HG02763 (cell line): ENCODE measurements around the gene PANX2.
"Not testable (repeated sequence)": the region's sequence is repeated elsewhere in the genome, so short reads cannot be mapped to it uniquely, and the experiment has no call there.

Source experiments
- ATAC-seq: cut with Tn5 transposase; IDR thresholded peaks from one replicate; pipeline ENCODE4 v1.9.1; 2021; ENCODE audit warnings: mild to moderate bottlenecking, moderate library complexity; ENCODE audit not compliant: unreplicated experiment

Gene PANX2

DNA sequence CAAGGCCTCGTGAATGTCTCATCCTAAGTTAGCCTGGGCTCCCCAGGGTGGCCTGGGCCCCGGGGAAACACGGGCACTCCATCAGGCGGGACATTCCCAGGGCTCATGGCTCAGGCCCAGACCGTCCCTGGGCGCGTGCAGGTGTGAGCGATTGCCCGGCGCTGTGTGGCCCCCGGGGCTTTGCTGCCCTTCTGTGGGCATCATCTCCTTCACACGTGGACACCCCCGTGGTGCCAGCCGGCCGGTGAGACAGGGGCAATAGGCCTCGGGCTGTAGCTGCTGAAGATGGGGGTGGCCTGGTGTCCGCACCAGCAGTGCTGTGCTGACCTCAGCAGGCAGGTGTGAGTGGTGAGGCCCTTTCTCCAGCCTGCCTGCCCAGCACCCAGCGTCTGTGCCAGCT is 25.7 kb downstream of the PANX2 start:
- ATAC-seq = no peak

DNA sequence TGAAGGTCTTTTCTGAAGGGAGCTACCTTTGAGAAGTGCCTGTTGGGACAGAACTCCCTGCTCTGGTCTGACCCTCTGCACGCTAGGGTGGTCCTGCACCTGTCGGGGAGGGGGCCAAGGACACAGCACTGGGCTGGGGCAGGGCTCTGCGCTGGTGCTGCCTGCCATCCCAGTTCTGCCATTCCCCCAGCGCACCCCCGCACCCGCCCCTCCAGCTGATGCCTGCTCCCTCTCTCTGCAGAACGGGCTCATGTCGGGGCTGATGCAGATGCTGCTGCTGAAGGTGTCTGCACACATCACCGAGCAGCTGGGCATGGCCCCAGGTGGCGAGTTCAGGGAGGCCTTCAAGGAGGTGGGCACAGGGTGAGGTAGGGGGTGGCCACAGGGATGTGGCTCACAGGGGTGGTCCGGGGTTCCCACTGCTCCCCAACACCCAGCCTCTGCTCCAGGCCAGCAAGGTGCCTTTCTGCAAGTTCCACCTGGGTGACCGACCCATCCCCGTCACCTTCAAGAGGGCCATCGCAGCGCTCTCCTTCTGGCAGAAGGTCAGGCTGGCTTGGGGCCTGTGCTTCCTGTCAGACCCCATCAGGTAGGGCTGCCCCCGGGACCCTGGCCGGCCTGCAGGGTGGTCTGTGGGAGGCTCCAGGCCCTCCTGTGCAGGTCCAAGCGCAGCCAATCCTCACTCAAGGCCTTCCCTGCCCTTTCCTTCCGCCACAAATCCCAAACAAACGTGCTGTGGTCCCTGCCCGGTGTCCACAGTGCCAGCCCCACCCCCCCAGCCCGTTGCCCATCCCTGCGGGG is 26.7 kb downstream of the PANX2 start:
- ATAC-seq = no peak

DNA sequence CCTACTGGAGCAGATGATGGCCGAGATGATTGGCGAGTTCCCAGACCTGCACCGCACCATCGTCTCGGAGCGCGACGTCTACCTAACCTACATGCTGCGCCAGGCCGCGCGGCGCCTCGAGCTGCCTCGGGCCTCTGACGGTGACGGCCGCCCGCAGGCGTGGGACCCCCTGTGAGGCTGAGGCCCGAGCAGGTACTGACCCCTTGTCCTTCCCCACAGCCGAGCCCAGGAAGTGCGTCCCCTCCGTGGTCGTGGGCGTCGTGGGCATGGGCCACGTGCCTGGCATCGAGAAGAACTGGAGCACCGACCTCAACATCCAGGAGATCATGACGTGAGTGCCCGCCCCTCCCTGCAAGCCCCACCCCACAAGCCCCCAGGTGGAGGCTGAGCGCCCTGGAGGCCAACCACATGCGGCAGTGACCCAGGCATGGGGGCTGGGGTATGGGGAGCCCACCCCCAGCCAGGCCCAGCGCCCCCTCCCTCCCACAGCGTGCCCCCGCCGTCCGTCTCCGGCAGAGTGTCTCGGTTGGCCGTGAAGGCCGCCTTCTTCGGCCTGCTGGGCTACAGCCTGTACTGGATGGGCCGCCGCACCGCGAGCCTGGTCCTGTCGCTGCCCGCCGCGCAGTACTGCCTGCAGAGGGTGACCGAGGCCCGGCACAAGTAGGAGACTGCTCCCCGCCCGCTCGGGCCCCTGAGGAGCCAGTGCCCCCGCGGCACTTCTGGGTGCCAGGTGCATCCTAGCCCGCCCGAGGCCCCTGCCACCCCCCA is 27.5 kb downstream of the PANX2 start:
- ATAC-seq = no peak

DNA sequence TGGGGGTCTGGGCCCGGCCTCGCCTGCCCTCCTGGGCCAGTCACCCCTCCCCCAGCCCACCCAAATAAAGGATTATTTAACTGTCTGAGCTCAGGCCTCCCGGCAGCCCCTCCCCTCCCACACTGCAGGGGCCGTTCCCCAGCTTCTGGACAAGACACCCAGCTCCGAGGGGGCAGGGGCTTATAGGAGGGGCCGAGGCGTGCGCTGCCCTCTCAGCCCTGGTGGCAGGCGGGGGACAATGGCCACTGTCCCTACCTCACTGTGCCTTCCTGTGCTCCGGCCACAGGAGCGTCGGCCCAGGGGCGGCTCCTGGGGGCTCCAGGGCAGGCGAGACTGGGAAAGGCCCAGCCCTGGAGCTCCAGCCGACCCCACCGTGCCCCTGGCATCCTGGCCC is 28.1 kb downstream of the PANX2 start:
- ATAC-seq = no peak

DNA sequence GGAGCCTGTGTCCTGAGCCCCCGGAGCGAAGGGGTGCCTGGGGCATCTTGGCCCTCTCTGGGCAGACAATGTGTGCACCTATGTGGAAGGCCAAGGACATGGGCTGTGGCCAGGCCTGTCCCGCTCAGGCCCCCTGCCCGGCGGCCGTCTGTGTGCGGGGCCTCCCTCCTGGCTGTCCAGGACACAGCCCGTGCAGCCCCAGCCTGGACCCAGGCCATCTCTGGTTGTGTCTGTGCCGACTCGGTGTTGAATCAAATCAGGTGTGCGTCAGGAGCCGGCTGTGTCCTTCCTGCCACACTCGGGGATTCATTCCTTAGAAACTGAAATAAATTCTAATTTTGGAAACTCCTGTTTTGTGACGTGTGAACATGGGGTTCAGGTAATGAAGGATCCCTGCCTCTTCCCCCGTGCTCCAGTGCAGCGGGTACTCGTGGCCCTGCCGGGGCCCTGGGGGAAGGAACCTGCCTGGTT is 28.8 kb downstream of the PANX2 start:
- no peak for ATAC-seq

DNA sequence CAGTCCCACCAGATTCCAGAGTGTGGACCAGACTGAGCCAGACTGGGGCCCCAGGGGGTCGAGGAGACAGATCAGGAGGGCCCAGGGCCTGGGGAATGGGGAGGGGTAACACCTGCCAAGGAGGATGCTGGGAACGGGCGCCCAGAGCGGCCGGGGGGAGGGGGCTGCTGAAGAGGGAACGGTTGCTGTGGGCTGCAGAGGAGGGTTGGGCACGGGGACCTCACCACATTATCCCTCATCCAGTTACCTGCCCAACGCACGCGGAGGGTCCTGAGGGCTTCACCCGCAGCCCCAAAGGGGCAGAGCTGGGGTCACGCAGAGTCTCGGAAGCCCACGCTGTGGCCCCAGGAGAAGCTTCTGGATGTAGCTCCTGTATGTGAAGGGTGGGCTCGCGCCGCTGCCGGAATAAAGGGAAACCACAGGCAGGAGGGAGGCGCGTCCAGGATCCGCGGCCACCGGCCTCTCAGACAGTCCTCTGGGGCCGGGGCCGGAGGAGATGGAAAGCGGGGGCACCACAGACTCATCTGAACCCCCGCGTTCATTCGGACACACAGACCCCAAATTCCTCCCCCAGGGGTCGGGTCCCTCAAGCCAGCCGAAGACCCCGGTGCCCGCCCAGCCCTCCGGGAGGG is 29.4 kb downstream of the PANX2 start:
- ATAC-seq = no peak

DNA sequence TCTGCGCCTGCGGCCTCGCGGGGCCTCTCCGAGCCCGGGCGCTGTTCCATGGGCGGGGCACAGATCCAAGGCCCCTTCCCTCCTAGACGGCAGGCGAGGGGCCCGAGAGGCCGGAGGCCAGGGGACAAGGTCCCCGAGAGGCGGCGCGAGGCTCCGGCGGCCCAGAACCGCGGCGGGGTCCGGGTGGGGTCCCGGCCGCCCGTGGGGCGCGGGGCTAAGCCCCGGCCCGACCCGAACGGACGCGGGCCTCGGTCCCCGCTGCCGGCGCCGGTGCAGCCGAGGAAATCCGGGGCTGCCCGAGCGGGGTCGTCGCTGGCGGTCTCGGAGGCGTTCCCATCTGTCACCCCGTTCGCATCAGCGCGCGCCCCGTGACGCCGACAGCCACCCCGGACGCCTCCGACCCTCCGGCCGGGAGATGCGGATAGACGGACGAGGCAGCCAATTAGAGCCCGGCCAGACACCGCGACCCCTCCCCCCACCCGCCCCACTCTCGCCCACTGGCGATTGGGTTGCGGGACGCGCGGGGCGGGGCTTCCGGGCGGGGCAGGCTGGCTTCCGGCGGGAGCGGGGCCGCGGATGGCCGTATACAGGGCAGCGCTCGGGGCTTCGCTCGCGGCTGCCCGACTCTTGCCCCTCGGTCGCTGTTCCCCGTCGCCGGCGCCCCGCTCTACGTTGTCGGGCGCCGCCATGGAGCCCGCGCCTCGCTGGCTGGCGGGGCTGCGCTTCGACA is 30.1 kb downstream of the PANX2 start, which contains the start of gene SELENOO:
TSS of gene SELENOO (plus strand) at position 551 of the 730 bp plus-strand sequence. CDS start at position 577, 26 bp downstream.
- peak; percentile 63 for ATAC-seq

DNA sequence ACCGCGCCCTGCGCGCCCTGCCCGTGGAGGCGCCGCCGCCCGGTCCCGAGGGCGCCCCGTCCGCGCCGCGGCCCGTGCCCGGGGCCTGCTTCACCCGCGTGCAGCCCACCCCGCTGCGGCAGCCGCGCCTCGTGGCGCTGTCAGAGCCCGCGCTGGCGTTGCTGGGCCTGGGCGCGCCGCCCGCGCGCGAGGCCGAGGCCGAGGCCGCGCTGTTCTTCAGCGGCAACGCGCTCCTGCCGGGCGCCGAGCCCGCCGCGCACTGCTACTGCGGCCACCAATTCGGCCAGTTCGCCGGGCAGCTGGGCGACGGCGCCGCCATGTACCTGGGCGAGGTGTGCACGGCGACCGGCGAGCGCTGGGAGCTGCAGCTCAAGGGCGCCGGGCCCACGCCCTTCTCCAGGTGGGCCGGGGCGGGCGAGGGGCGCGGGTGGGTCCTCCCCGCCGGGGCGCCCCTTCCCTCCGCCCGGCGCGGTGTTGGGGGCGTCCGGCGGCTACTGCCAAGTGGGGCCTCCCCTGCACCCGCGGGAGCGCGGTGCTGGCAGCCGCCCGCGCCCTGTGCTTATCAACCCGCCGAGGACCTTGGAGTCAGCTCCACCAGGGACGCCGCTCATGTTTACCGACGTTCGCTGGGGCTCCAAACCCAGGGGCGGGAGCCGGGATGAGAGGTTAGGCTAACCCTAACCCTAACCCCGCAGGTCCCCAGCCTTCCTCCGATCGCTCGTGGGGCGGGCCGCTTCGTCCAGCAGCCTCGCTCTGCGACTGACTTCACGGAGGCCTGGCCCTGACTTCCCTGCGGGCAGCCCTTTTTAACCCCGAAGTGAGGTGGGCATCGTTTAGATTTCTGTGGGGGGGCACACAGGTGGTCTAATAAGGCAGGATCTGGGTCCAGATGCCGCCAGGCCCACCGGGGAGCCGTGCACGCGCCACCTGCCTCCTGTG is 30.9 kb downstream of the PANX2 start:
- peak; percentile 27 for ATAC-seq

DNA sequence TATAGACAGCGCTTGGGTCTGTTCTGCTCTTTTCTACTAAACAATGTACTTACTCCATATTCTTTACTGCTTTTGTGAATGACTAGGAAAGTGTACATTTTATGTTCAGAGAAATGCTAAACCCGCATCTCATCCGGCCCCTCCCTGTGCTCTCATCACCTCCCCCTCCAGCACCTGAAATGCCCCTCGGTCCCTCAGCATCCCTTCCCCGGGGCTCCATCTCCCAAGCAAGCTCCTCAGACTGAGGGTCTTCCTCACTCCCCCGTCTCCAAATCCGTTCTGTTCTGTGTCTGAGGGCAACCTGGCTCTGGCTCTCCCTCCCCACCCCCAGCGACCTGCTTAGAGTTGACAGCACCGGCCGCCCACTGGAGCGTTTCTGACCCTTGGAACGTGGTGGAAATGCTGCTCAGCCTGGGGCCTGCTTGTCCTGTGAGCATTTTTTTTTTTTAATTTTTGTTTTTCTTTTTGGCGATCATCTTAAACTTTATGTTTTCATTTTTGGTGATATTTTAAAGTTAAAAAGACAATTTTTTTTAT is 31.7 kb downstream of the PANX2 start:
- no peak for ATAC-seq

DNA sequence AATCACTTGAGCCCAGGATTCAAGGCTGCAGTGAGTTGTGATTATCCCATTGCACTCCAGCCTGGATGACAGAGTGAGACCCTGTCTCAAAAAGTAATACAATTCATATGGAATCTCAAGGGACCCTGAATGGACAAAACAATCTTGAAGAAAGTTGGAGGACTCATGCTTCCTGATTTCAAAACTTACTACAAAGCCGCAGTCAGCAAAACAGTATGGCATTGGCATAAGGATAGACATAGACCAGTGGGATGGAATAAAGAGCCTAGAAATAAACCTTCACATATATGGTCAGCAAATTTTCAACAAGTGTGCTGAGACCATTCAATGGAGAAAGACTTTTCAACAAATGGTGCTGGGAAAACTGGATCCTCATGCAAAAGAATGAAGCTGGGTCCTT is 32.8 kb downstream of the PANX2 start:
- ATAC-seq = no peak

DNA sequence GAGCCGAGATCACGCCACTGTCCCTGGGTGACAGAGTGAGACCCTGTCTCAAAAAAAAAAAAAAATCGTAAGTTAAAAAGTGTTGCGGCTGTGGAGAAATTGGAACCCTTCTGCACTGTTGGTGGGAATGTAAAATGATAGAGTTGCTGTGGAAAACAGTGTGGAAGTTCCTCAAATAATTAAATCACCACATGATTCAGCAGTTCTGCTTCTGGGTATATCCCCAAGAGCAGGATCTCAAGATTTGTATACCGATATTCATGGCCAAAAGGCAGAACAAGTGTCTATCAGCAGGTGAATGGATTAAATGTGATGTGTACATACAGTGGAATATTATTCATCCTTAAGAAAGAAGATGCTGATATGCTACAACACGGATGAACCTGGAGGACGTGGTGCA is 34.0 kb downstream of the PANX2 start:
- ATAC-seq = no peak

DNA sequence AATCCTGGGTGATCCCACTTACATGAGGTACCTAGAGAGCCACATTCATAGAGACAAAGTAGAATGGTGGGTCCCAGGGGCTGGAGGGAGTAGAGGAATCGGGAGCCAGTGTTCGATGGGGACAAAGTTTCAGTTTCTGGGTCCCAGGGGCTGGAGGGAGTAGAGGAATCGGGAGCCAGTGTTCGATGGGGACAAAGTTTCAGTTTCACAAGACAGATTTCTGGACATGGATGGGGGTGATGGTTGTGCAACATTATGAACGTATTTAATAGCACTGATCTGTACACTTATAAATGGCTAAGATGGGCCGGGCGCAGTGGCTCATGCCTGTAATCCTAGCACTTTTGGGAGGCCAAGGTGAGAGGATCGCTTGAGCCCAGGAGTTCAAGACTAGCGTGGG is 34.5 kb downstream of the PANX2 start:
- not testable (repeated sequence) for ATAC-seq

DNA sequence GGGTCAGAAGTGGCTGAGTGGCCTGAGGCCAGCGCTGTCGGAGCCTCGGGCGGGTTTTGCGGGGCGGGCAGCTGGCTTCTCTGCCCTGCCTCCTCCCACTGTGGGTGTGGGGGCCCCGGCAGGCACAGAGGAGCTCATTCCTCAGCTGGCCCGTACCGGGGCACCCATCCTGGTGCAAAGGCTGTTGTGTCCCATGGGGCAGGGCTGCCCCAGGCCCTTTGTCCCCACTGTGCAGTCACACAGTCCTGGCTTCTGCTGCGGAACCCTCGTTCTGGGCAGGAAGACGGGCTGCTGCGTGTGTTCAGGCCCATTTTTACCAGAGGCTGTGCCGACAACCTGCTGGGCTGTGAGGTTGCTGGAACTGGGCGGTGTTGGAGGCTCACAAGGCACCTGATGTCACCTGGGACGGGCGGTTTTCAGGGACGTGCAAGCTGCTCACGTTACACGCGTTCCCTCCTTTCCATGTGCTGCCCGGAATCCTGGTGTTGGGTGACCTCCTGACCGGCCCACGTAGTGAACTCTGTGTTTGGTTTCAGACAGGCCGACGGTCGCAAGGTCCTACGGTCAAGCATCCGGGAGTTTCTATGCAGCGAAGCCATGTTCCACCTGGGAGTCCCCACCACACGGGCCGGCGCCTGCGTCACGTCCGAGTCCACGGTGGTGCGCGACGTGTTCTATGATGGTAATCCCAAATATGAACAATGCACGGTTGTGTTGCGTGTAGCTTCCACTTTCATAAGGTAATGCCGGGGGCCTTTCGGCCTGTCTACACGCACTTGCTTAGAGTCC is 35.4 kb downstream of the PANX2 start:
- no peak for ATAC-seq

DNA sequence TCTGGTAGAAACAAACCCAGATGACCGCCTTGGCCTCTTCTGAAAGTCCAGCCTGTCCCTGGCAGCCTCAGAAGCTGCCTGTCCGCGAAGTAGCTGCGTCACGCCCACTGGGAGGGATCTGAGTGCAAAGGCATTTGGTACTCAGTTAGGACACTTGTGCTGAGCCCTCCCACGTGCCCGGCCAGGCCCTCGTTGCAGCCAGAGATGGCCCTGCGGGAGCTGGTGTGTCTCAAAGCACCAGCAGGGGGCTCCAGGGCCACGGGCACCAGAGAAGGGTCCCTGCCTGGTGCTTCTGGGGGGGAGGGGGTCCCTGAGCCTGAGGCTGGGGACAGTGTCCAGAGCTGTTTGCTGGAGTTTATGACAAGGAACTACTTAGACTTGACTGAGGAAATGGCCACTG is 36.1 kb downstream of the PANX2 start:
- ATAC-seq = no peak

DNA sequence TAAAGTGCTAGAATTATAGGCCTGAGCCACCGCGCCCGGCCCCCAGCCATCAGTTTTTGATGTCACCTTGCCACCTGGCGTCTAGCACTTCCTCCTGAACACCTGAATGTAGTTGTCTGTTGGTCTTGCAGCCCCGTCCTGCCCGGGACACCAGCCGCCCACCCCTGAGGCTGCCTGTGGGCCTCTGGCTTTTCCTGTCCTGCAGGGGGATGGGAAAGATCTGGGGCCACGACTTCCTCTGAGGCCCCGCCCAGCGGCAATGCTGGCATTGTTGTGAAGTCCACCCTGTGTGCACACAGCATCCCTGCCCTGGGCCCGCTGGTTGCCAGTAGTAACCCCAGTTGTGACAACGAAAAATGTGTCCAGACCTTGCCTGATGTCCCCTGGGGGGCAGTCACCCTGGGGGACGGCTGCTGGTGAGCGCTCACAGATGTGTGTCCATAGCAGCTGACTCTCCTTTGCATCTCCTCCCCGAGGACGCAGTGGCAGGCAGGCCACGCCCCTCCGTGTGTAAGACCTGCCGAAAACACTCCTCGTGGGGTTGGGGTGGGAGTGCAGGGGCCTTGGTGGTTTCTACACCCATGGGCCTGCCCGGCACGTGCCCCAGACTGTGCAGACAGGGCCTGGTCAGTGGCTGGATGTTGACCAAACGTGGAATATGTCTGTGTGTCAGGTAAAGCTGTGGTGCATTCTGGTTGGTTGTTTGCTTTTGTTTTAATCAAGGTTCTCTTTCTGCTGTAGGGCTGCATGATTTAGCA is 37.0 kb downstream of the PANX2 start:
- no peak for ATAC-seq

DNA sequence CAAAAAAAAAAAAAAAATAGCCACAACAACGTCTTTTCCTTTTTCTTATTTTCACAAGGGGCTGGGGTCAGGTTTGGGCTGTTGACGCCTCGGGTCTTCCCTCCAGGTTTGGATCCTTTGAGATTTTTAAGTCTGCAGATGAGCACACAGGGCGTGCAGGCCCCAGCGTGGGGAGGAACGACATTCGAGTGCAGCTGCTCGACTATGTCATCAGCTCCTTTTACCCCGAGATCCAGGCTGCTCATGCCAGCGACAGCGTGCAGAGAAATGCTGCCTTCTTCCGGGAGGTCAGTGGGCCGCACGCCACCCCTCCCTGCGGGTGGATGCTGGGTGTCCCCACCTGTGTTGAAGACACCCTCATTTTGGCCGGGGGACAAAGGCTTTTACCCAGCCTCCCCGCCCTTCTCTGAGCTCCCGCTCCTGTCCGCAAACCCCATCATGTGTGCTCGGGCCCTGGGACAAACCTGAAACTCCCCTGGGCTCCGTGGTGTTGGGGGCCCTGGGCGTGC is 38.0 kb downstream of the PANX2 start:
- no peak for ATAC-seq

DNA sequence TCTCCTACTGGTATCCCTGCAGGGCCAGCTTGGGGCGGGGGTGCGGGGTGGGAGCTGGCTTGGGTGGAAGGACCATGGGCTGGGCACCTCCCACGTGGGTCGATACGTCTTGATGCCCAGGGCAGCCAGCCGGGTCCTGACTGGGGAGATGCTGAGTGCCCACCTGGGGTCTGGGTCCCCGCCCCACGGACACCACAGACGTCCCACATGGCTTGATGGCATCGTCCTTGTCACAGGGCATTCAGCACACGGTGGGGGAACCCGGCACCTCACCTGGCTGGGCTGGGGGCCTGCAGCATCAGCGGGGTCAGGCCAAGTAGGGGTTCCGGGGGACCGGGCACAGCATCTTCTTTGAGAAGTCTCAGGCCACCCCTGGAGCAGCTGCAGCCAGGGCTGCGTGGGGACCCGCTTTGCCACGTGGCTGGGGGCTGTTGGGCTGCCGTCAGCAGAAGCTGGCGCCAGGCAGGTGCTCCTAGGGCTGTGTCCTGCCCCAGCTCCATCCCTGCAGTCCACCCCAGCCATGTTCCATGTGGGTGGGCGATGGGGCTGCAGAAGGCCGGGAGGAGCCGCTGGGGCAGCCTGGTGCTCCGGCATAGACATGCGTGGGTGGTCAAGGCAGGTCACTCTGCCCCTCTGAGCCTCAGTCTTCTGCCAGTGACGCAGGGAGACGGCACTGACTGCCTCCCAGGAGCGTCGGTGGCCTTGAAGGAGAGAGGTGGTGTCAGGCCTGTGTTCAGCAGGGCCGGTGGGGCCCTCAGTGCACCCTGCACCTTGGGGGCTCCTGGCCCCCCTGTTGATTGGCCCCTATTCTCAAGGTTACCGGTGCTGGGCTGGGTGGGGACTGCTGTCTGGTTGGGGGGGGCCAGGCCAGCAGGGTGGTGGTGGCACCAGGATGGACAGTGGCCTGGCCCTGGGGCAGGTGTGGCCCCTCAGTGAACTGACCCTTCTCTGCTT is 38.7 kb downstream of the PANX2 start:
- ATAC-seq = no peak
